Activated effector memory CD4-positive, alpha-beta T cell treated with anti-CD3 and anti-CD28 coated beads, Interleukin-2, amount 50 U/mL, for 16 hours (primary cell): Measurements from ENCODE around the gene CALCR.
"Not testable (repeated sequence)": the region's sequence is repeated elsewhere in the genome, so short reads cannot be mapped to it uniquely, and the experiment has no call there.

Experiments used
- DNase-seq: peaks from one replicate; pipeline ENCODE4 v3.0.0-alpha.2; 2020

The CALCR gene

DNA sequence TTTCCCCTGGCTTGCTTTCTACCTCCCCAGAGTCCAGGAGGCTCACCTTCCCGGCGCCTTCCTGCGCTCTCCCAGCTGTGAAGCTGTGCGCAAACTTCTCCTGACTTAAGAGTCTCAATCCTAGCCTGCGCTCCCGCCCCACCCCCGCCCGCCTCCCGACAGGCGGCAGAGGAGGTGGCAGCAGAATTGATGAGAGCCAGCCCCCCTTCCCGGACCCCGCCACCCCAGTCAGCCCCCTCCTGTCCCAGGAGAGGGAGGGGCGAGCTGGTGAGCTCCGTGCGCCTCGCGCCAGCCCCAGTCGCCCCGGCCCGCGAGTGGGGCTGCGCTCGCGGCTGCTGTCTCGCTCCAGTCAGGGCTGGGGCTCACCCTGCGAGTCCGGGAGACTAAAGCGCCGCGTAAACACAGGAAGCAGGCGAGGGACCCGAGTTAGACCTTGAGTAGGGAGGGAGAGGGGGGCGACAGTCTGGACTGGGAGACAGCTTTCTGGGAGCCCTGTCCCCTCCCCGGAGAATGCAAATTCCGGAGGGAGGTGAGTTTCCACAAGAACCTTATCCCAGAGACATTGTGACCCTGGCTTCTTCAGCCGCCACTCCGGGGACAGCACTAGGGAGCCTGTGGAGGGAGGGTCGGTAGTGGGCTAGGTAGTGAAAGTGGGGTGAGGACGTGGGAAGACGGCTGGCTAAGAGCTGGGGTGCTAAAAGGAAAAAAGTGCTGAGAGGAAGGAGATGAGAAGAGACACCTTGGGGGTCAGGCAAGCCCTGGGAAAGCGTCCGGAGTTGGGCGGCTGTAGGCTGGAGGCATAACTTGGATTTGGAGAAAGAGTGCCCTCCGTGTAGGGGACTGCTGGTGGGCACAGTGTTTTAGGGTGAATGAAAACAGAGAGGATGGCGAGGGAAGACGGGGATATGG is at the start of gene CALCR:
Gene CALCR (minus strand): TSS at position 79 of the 909 bp plus-strand sequence. CDS start 87,743 bp downstream, outside the sequence.
- DNase-seq: no peak

DNA sequence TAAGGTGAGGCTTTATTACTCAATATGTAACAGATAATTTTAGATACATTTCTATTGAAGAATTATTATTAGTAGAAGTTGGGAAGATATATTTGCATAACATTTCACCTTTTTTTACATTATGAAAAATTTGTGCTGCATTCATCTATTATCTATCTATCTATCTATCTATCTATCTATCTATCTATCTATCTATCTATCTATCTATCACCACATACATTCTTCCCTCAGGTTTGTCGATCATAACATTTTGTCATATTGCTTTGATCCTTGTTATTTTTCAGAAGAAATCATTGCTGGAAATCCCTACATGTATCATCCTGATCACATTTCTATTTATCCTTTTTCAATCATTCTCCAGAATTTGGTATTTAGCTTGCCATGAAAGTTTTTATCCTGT is 49.3 kb upstream of the CALCR start:
- DNase-seq: no peak

DNA sequence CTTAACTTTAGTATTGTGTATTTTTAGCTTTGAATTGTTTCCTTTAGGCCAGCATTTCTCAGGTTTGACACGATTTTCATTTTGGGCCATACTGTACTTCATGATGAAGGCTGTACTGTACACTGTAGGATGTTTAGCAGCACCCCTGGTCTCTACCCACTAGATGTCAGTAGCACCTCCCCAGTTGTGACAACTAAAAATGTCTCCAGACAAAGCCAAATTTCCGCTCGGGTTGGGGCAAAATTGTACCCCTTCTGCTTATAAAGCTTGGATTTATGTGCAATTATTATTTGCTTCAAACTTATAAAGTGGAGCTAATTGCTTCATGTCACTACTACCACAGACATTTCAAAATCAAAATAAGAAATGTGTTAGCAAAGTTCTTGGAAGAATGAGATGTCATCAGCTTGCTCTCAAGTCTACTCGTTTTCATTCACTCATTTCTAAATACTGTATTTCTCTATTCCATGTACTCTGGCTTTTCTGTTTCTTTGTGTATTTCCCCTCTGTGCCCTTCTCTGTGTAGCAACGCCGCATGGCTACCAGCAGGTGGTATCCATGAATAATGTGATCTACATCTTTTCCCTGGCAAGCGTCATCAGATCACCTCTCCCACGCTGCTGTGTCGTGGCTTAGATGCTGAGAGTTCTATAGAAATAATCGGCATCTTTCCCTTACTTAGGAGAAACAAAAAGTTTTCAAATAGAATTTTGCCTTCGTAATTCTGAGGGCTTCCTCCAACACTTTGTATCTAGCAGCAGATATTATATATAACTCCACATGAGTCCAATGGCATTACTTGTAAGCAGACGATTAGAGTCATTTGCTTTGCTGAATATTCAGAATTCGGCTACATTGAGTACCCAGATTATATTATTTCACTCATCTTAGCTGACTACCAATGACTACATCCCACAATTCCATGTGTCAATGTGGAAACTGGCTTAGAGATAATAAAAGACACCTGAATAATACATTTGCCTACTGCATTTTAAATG is 47.8 kb upstream of the CALCR start:
- DNase-seq: no peak

DNA sequence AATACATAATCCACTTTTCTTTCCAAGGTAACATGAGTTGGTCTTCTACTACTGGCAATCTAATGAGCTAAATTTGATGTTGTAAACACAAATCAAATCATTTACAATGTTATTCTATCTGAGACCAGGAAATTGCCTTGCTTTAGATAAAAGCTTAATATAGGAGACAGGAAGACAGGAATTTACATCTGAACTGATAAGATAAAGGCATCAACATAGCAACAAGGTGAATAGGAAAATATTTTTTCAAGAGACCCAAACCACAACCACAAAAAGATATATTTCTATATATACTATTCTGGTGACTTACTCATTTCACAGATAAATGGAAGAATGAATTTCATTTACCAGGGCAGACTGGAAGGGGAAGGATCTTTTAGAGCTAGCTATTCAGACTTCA is 46.3 kb upstream of the CALCR start:
- no peak for DNase-seq

DNA sequence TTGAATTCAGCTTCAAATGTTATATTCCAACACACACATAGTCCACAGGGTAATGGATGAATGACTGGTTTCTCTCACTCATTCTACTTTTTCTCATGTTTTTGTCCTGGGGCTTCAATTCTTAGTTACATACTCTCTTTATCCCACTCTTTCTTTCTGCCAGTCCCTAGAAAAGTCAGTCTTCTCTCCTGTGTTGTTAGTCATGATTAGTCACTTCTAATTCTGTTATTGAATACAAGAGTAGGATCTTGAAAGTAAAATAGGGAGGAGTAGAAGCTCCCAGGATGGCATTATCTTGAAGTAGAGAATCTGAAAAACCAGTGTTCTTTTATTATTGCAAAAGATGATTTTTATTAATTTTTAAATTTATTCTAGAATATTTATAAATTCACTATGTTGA is 45.5 kb upstream of the CALCR start:
- DNase-seq: no peak

DNA sequence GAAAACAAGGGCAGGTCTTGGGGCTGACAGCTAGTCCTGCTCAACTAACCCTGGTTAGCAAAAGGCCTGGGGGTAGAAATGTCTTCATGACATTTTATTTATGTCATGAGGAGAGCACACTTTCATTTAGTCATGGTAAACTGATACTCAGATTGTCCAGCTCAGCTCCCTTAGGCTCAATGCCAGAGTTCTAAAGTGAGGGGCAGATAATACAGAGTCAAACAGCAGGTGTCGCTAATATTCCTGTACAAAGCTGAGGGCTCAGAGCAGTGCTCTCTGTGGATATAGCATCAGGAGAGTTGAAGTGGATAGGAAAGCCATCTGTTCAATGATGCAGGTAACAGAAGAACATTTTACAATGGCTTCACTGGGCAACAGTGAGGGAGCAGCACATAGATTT is 26.8 kb upstream of the CALCR start:
- no peak for DNase-seq

DNA sequence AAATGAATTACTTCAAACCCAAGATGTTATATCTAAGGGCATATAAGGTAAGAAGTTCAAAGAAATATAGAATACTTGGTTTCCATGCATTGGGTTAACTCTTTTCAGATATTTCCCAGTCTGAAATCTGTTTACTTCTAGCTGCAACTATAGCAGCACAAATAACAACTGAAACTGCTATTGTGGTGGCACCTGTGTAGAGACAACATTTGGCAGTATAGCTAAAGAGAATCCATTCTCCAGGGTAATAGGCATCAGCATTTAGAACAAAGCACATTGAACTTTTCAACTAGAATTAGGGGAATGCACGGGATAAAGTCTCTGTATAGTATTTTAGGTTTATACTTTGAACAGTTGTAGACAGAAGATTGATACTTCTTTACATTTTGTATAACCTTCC is 19.7 kb upstream of the CALCR start:
- no peak for DNase-seq

DNA sequence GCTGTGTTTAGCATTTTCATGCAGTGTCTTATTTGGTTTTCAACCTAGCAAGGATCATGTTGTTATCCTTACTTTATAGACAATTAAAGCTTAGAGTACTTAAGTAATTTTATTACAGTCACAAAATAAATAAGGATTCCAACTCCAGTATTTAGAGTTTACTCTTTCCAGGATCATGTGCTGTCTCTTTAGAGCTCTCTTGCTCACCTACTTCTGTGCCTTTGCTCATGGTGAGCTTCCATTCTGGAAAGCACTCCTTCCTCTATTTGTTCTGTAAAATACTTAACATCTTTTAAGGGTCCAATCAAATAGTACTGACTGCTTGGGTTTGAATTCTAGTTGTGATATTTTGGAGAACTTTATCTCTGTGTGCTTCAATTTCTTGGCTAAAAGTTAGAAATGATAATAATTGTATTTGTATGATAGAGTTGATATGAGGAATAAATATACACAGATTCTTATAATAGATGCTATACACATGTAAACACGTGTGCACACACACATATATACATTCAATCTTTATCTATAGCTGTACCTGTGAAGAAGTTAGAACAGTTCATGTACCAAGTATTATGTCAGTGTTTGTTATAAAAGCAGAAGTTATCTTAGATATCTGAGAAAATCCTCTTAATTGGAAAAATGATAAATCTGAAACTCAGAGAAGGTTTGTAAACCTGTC is 18.2 kb upstream of the CALCR start:
- DNase-seq: no peak

DNA sequence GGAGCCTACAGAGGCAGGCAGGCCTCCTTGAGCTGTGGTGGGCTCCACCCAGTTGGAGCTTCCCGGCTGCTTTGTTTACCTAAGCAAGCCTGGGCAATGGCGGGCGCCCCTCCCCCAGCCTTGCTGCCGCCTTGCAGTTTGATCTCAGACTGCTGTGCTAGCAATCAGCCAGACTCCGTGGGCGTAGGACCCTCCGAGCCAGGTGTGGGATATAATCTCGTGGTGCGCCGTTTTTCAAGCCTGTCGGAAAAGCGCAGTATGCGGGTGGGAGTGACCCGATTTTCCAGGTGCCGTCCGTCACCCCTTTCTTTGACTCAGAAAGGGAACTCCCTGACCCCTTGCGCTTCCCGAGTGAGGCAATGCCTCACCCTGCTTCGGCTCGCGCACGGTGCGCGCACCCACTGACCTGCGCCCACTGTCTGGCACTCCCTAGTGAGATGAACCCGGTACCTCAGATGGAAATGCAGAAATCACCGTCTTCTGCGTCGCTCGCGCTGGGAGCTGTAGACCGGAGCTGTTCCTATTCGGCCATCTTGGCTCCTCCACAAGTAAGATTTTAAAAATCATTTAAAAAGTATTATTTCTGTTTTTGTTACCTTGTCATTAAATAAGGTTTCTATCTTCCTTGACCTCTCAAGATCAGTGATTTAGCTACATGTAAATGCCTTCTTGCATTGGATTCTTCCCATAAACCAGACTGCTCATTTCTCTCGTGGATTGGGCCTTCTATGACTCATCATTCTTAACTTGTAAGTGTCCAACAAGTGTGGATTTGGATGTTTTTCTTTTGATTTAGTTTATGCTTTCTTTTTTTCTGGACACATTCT is 16.9 kb upstream of the CALCR start:
- DNase-seq: not testable (repeated sequence)

DNA sequence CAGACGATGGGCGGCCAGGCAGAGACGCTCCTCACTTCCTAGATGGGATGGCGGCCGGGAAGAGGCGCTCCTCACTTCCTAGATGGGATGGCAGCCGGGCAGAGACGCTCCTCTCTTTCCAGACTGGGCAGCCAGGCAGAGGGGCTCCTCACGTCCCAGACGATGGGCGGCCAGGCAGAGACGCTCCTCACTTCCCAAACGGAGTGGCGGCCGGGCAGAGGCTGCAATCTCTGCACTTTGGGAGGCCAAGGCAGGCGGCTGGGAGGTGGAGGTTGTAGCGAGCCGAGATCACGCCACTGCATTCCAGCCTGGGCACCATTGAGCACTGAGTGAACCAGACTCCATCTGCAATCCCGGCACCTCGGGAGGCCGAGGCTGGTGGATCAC is 11.9 kb upstream of the CALCR start:
- not testable (repeated sequence) for DNase-seq

DNA sequence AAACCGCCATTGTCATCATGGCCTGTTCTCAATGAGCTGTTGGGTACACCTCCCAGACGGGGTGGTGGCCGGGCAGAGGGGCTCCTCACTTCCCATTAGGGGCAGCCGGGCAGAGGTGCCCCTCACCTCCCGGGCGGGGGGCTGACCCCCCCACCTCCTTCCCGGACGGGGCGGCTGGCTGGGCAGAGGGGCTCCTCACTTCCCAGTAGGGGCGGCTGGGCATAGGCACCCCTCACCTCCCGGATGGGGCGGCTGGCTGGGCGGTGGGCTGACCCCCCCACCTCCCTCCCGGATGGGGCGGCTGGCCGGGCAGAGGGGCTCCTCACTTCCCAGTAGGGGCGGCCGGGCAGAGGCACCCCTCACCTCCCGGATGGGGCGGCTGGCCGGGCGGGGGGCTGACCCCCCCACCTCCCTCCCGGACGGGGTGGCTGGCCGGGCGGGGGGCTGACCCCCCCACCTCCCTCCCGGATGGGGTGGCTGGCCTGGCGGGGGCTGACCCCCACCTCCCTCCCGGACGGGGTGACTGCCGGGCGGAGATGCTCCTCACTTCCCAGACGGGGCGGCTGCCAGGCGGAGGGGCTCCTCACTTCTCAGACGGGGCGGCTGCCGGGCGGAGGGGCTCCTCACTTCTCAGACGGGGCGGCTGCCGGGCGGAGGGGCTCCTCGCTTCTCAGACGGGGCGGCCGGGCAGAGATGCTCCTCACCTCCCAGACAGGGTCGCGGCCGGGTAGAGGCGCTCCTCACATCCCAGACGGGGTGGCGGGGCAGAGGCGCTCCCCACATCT is 11.4 kb upstream of the CALCR start:
- DNase-seq: not testable (repeated sequence)

DNA sequence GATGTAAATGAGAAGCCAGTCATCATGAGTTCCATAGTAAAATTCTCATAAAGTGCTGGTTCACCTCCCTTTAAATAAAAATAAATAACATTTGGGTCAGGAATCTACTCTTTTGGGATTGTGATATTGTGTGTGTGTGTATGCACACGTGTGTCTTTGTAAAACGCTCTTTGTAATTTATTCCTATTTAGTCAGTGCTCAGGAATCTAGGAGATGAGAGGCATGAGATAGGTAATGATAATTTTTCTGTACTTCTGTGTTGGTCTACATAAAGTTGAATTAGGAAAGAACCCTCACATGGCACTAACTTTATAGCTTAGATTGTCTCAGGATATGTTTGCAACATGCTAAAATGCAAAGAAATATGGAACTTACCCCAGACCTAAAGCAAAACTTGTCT is 4.9 kb upstream of the CALCR start:
- DNase-seq: no peak

DNA sequence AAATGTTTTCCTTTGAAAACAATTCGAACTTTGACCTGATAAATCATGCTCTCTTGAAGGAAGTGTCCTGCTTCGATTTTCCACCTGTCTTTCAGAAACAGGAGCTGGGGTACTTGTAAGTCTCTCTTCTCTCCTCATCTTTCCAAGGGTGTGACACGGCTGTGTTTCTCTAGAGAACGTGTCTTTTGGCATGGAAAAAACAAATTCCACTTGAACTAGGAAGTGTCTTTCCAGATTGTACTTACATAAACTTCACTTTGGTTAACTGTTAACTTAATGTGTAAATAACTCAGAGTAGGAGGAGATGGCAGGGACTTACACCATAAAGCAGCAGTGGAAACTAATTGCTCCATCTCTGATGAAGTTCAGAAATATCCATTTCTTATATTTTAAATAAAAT is 4.2 kb upstream of the CALCR start:
- no peak for DNase-seq

DNA sequence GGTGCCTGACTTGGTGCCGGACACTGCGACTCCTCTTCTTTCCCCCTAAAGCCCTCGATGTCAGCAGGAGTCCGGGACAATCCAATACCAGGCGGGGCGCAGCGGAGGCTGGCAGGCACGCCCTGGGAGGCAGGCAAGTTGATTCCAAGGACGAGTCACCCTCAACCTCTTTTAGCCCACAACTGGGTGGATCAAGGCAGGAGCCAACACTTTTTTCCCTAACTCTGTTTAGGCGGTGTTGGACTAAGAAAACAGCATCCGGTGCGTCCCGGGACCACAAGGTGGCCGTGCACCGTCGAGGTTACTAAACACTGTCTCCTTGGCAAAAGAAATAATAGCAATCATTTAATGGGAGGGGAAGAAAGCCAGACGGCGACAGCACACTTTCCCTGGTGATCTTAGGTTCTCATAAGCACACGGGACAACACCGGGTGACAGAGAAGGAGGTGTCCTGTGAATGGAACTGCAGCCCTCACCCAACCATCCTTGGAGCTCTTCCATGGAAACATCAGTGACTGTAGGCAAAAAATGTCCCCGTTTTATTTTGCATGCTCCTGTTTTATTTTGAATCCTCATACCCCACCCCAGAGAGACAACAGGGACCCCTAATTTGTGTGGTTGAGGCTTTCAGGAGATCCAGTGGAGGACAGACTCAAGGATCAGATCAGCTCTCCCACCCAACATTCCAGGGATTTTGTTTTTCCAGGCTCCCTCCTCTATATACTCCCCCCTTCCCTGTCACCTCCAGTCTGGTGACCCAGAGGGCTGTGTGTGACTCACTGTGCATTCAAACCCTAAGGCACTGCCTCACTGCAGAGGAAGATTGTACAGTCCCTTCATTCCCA is 1.3 kb upstream of the CALCR start:
- DNase-seq: no peak

DNA sequence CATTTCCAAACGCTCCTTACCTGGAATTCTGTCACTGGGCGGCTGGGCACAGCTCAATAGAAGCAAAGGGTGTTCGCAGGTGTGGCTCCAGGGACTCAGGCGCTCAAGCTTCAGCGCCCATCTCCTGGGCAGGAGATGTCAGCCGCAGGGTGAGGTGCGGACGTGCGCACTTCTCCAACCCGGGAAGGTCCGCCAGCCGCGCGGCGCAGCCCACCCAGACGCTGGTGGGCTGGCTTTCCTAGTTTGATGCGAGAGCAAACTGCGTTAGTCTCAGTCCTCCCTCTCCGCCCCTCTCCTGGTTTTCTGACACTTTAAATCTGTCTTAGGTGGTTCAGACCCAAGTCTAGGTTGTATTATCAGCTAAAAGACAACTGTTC is 267 bp downstream of the CALCR start:
- no peak for DNase-seq

DNA sequence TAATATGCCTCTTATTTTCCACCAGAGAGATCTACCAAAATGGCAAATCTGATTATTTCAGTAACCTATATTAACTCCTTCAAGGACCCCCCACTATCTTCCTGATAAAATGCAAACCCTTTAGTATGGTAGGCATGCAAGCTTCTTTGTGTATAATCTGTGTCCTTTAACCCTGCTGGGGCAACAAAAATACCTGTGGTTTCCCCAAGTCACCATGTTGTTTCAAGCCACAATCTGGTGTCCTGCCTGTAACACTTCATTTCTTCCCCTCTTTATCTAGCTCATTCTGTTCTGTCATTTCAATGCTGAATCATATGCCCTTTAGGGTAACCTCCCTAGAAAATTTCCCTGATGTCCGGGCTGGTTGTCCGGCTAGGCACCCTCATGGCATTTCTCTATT is 5.3 kb downstream of the CALCR start:
- no peak for DNase-seq

DNA sequence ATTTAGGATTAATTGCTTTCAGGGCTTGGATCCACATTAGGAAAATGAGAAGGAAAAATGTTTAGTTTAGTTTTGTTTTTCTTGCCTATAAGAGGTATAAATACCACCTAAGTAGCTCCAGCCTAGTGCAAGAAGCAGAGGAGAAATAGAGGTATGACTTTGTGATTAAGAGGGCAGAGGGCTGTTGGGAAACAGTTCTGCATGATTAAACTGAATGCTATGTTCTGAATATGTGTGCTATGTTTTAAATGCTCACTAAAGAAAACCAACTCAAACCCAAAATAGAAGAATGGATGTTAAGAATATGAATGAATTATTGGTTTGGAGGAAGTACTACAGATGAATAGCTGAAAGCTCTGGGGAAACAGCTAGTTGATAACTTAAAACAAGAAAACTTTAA is 7.6 kb downstream of the CALCR start:
- no peak for DNase-seq

DNA sequence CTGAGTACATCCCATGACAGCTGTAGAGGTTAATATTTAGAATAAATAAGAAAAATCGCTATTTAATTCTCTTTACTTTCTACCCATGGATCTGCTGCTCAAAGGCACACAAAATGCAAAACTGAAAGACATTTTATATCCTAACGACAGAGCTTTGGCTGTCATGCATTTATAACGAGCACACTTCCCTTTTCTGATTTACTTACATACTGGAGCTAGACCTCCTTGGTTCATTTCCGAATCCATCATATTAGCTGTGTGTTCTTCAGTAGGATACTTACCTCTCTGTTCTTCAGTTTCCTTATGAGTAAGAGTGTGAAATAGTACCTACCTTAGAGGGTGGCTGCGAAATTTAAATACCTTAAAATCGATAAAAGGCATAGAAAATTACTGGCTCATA is 10.9 kb downstream of the CALCR start:
- no peak for DNase-seq

DNA sequence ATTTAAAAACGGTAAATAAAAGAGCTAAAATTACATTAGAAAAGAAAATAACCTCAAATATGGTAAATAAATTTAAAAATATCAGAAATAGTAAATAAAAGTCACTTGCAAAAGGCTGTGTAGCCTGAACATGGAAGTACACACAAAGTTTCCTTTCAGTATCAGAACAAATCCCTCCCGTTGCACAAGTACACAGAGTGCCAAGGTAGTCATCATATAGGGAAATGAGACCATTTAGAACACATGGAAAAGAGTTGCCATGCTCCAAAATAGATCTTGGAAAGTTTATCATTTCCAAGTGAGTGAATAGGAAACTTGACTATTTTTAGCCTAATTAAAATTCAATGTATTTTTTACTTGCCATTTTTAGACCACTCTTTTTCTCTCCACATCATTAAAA is 11.6 kb downstream of the CALCR start:
- no peak for DNase-seq

DNA sequence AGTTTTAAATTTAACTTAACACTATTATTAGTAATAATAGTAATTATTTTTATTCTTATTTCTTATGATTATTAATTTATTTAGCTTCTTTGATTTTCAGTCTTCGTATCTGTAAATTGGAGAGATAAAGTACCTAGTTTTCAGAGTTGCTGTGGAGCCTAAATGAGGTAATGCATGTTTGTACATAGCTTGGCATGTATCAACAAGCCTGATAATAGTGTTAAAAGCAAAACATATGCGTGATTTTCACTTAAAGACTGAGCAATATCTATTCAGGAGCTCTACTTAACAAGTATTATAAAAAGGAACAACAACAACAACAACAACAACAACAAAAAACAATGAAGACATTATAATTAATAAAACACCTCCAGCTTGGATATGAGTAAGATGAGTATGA is 12.4 kb downstream of the CALCR start:
- DNase-seq: no peak
